Renal pelvis (tissue), 4 donors: ENCODE results near the gene DNAH10. TPM values are rescaled to one million over a fixed set of nuclear protein-coding genes. Genes with fewer than 3 reads are reported as not detected.

Experiments
- DNase-seq: peaks from one replicate; pipeline ENCODE4 v3.0.0-alpha.2; 2013
- polyA plus RNA-seq, 3 donors: library from polyadenylated mRNA; unstranded; fragments of 120-200 nt; gene quantifications; one replicate each; pipeline ENCODE4 v1.2.1, GENCODE V29; 2013; ENCODE audit not compliant: insufficient read length in 3 of 3

DNAH10 gene
- polyA plus RNA-seq, 3 donors: 6.1 to 7.6 (median 7.5) TPM

- DNase-seq: no peak
These were observed 82.0 kb downstream of the DNAH10 start for GRCh38 chr12:123843912-123844748.

GRCh38 chr12:123845881-123846280 lies 83.8 kb downstream of the DNAH10 start:
- no peak for DNase-seq

GRCh38 chr12:123846340-123846739 lies 84.2 kb downstream of the DNAH10 start:
- DNase-seq: no peak

GRCh38 chr12:123847019-123847418 lies 84.9 kb downstream of the DNAH10 start:
- no peak for DNase-seq

- DNase-seq: no peak
These were observed 85.8 kb downstream of the DNAH10 start for GRCh38 chr12:123847876-123848275.

GRCh38 chr12:123849517-123849916 lies 87.4 kb downstream of the DNAH10 start:
- DNase-seq: no peak

- no peak for DNase-seq
These were observed 88.4 kb downstream of the DNAH10 start for GRCh38 chr12:123850246-123851134.

GRCh38 chr12:123853396-123854070 lies 91.4 kb downstream of the DNAH10 start:
- no peak for DNase-seq

- DNase-seq: no peak
These were observed 92.1 kb downstream of the DNAH10 start for GRCh38 chr12:123854232-123854631.

- DNase-seq: no peak
These were observed 92.8 kb downstream of the DNAH10 start for GRCh38 chr12:123854918-123855317.

- no peak for DNase-seq
These were observed 94.6 kb downstream of the DNAH10 start for GRCh38 chr12:123856681-123857080.

GRCh38 chr12:123858176-123858575 lies 96.1 kb downstream of the DNAH10 start:
- DNase-seq: no peak

- no peak for DNase-seq
These were observed 96.9 kb downstream of the DNAH10 start for GRCh38 chr12:123859035-123859434.

GRCh38 chr12:123860377-123860776 lies 98.3 kb downstream of the DNAH10 start:
- no peak for DNase-seq

- DNase-seq: no peak
These were observed 99.3 kb downstream of the DNAH10 start for GRCh38 chr12:123861392-123861791.

- DNase-seq: no peak
These were observed 105.0 kb downstream of the DNAH10 start for GRCh38 chr12:123867141-123867540.

GRCh38 chr12:123868791-123869190 lies 106.7 kb downstream of the DNAH10 start:
- no peak for DNase-seq

GRCh38 chr12:123873793-123874192 lies 111.7 kb downstream of the DNAH10 start:
- no peak for DNase-seq

- no peak for DNase-seq
These were observed 115.9 kb downstream of the DNAH10 start for GRCh38 chr12:123877968-123878367.

- no peak for DNase-seq
These were observed 117.0 kb downstream of the DNAH10 start for GRCh38 chr12:123879101-123879500.

- DNase-seq: no peak
These were observed 117.6 kb downstream of the DNAH10 start for GRCh38 chr12:123879691-123880090.

GRCh38 chr12:123882161-123882705 lies 120.1 kb downstream of the DNAH10 start:
- DNase-seq: no peak
